Endometrial microvascular endothelial cells (primary cell): ENCODE data around the gene R3HDM4. TPM values are rescaled to one million over a fixed set of nuclear protein-coding genes. Genes with fewer than 3 reads are reported as not detected.

Source experiments
- in situ Hi-C: cut with HindIII; loops from 2 replicates; pipeline ENCODE4 v1.10.0; 2017; ENCODE audit warnings: low sequenced_read_pairs, low pct_unique_long_range_greater_than_20kb; ENCODE audit errors: inconsistent ontology term
- total RNA-seq: library from RNA; depleted of rRNA; stranded (reverse); fragments of >200 nt; gene quantifications from one replicate; pipeline ENCODE4 v1.2.3, GENCODE V29; 2015; ENCODE audit errors: inconsistent ontology term

The R3HDM4 gene
- total RNA-seq, 1 donor from 2014 or later: 52.3 TPM

DNA sequence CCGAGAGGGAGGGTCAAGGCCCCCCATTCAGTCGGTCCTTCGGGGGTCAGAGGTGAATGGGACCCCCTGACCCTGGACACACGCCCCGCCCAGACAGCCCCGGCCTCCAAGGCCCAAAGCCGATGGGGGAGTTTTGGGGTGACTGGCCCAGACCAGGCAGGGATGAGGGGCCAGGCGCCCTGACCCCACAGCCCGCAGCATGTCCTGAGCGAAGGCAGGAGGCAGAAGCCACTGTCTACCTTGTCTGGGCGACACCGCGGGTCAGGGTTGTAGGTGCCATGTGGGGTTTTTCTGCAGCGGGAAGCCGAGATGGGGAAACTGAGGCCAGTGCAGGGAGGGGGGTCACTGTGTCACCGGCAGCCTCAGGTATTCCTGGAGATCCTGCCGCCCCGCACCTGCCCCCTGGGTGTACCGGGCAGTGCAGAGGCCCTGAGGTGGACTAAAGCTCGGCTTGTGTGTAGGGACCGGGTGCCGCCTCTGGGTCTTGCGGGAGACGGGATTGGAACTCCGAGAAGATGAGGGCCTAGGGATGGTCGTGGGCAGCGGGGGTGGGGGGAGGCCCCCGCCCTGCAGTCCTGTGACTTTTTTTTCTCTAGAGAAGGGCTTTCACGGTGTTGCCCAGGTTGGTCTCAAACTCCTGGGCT, 21.3 kb upstream of the R3HDM4 start:
- in situ Hi-C loops: no loop called here

DNA sequence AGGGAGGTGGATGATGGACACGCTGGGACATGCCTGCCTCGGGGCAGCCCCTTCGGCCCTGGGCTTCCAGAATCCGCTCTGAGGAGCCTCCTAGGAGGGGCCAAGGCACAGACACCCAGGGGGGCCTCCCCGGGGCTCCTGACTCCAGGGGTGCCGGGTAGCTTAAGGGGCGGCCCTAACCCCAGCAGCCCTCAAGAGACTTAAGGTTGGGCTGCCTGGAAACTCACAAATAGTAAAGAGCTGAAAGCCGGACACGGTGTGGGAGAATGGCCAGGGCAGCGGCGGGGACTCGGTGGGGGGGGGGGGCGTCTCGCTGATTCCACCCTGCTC, 20.5 kb upstream of the R3HDM4 start:
- in situ Hi-C loops: no loop called here

DNA sequence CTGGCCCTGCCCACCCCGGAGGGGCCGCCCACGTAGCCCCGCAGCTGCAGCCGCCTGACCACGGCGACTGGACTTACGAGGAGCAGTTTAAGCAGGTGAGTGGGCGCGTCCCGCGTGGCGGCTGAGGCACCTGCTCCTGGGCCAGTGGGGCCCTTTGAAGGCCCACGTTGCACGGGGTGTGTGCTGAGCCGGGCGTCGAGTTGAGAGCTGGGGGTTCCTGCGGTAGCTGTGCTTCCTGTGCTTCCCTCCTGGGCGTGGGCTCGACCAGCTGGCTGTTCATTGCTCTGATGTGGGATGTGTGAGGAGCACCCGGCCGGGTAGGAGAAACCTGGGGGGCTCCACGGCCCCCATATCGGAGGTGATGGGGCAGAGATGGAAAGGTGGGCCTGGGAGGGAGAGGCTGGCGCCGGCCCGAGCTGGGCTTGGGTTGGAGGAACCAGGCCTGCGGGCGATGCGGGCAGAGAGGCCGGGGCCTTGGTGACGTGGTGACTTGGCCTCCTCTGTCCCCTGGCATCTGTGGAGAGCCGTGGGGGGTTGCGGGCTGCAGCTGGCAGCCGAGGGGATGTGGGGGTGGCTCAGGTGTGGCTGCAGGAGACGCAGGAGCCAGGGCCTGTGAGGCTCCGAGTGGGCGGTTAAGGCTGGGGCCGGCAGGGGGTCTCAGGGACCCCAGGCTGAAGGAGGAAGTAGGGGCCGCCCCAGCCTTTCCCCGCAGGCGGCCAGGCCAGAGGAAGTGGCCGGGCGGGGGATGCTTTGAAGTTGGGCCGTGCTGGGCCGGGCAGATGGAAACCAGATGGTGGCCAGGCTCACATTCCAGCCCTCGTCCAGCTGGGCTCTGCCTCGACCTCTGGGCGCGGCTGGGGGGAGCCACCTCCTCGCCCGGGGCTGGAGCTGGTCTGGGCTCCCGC, 19.9 kb upstream of the R3HDM4 start:
- in situ Hi-C loops: no loop called here

DNA sequence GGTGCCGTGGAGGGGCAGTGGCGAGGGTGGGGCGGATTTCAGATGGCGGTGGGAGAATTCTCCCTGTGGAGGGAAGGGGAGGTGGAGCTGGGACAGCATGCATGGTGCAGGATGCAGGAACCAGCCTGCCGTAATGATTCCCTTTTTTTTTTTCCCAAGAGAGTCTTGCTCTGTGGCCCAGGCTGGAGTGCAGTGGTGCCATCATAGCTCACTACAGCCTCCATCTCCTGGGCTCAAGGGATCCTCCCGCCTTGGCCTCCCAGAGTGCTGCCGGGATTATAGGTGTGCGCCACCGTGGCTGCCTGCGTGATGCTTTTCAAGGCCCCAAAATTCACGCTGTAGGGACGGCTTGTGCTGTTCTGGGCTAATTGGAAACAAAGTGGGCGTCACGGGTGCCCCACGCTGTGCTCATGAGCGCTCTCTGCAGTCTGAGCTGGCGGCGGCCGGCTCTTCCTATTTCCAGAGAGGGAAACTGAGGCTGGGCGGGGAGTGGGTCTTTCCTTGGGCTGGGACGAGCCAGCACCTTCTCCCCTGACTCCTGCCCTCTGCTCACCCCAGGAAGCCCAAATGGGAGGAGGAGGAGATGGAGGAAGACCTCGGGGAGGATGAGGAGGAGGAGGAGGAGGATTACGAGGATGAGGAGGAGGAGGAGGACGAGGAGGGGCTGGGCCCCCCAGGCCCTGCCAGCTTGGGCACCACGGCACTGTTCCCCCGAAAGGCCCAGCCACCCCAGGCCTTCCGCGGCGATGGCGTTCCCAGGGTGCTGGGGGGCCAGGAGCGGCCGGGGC, 19.0 kb upstream of the R3HDM4 start:
- in situ Hi-C loops: no loop called here

DNA sequence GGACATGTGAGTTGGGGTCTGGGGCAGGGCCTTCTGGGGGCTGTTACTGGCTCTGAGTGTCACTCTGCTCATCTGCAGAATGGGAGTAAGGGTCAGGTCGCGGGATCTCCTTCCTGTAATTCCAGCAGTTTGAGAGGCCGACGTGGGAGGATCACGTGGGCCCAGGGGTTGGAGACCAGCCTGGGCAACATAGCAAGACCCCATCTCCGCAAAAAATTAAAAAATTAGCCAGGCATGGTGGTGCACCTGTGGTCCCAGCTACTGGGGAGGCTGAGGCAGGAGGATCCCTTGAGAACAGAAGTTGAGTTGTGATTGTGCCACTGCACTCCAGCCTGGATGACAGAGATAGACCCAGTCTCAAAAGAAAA, 16.9 kb upstream of the R3HDM4 start:
- in situ Hi-C loops: no loop called here

DNA sequence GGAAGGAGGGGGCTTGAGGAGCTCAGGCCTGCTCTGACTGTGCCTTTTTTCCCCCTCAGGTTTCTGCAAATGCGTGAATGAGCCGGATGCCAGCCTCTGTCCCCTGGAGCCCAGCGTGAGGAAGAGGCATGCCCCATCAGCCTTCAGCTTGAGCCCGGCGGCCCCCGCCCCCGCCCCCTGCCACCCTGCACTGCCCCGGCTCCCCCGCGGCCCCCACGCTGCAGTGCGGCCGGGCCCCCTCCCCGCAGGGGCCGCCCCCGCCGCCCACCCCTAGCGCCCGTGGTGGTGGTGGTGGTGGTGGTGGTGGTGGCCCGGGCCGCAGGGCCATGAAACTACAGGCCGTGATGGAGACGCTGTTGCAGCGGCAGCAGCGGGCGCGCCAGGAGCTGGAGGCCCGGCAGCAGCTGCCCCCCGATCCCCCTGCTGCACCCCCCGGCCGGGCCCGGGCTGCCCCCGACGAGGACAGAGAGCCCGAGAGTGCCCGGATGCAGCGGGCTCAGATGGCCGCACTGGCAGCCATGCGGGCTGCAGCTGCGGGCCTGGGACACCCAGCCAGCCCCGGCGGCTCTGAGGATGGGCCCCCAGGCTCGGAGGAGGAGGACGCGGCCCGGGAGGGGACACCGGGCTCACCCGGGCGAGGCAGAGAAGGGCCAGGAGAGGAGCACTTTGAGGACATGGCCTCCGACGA, 16.3 kb upstream of the R3HDM4 start:
- in situ Hi-C loops: no loop called here

DNA sequence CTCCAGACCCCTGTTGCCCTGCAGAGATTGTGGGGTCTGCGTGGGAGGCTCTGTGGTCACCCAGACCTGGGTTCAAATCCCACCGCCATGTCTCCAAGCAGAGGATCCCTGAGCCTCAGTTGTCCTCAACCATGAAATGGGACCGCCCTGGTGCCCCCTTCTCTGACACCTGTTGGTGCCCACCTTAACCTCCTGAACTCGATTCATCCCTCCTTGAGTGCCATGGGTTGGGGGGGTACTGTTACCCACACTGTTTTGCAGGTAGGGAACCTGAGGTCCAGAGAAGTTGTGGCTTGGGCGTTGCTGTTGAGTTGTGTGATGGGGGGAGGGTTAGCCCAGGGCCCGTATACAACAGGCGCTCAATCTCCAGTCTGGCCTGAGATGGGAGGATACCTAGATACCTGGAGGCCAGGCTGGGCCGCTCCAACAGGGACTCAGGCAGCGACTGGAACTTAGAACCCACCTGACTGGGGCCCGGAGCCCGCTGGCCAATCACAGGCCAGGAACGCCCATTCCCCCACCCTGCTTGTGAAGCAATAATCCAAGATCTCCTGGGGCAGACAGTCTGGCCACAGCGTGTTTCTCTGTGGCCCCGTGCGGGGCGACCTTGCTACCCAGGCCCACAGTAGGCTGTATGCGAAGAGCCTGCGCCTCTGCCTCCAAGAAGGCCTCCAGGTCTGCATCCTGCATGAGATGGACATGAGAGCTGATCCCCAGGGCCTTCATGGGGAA, 15.6 kb upstream of the R3HDM4 start:
- in situ Hi-C loops: no loop called here

DNA sequence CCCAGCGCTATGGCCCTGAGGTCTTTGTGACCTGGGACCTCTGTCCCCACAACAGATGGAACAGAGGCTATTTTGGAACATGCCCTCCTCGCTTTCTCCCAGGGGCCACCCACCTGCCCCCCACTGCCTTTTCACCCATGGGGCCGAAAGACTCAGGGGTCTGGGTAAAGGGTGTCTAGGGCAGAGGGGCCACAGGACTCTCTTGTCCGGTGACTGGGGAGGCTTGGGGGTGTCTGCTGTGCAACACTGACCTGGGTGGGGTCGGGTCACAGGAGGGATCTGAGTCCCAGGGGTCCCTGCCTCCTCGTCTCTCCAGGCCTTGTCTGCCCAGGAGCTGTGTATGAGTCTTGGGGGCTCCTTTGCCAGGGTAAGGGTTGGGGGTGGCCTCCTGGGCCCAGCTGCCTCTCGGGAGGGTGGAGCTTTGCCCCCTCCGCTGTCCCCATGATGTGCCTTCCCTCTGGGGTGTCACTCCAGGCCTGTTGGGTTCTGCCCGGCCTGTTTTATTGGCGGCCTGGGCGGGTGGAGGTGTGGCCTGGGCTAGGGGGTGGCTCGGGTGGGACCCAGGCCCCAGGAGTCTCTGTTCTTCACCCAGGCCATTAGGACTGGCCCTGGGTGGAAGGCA, 14.9 kb upstream of the R3HDM4 start:
- in situ Hi-C loops: no loop called here

DNA sequence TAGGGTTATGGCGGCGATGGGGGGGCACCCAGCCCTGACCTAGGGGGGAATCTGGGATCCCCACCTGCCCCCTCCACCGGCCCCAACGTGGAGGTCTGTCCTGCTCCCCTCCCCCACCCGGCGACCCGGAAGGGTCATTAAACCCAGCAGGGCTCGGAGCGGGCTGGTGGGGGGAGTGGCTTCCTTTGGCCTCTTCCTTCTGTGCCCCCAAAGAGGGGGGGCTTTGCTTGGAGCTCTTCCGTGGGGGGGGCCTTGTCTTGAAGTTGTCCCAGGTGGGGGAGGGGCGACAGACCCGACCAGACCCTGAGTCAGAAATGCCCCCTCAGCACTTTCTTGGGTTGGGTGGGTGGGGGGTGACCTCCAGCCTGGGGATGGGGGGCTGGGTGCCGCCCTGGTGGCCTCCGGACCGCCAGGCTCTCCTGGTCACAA, 14.3 kb upstream of the R3HDM4 start:
- in situ Hi-C loops: no loop called here

DNA sequence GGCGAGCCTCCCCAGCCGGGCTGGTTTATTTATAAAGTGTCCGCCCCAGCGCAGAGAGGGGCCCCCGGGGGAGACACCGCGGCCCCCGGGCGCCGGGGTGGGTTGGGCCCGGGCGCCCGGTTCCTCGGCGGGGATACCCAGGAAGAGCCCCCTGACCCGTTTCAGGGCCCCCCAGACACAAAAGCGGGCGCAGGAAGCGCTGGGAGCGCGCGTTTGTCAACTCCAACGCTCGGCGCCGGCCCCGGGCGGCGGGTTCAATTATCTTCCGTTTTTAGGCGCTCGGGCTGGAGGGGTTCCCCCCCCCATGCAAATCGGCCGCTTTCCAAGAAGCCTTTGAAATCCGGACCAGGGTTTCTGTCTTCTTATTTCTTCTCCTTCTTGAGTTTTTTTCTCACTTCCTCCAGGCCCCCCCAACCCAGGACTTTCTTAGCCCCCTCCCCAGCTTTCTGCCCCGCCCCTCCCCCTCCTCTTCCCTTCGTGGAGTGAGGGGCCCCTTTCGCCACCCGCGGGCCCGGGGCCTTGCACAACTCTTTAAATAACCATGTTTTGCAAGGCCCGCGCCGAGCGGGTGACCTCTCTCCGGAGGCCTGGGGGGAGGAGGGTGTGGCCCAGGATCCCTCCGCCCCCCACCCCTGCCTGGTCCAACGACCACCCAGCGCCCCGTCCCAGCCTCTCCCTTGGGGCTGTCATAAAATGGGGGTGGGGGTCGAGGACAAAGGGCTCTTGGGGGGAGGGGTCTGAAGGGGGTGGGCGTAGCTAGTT, 13.8 kb upstream of the R3HDM4 start:
- in situ Hi-C loops: no loop called here

DNA sequence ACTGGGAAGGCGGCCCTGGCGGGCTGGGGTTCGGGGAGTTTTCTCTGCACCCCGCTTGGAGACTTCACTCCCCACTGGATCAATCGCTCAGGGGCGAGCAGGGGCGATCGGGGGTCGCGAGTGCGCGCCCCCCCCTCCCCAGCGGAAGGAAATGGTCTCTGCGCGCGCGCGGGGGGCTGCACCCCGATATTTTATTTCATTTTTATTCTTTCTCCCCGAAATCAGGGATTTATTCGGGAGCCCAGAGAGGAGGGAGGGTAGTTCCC, 13.2 kb upstream of the R3HDM4 start:
- in situ Hi-C loops: no loop called here

DNA sequence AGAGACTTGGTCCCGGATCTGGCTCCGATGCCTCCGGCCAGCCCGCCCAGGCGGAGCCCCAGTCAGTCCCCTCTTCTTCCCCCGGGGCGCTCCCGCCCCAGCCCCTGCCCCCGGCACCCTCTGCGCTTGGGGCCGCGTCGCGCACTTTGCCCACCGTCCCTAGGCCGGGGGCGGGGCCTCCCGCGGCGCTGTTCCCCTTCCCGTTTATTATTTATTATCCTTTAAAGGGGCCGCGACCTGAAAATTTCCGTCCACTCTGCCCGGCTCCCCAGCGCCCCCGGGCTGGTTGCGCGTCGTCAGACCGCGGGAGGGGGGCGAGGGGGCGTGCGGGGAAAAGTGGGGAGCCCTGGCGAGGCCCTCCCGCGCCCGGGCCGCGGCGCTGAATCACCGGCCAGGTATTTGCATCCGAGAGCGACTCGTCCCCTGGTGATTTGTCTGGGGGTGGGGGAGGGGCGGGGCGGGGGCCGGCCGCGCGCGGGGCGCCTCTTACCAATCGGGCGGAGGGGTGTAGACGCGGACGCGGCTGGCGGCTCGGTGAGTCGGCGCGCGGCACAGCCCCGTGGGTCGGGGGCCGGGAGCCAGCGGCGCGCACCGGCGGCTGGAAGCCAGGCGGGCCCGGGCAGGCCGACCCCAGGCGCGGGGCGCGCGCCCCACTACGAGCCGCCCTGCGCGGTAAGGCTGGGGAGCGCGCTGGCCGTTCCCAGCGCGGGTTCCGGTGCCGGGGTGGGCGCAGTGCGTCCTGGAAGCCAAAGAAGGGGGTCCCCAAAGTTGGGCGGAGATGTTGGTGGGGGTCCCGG, 12.7 kb upstream of the R3HDM4 start, which contains the start of gene ARID3A:
Gene ARID3A, plus strand, starts transcription at position 510 of the 797 bp plus-strand sequence. CDS start 3,494 bp downstream, outside the sequence.
- in situ Hi-C loops: no loop called here

DNA sequence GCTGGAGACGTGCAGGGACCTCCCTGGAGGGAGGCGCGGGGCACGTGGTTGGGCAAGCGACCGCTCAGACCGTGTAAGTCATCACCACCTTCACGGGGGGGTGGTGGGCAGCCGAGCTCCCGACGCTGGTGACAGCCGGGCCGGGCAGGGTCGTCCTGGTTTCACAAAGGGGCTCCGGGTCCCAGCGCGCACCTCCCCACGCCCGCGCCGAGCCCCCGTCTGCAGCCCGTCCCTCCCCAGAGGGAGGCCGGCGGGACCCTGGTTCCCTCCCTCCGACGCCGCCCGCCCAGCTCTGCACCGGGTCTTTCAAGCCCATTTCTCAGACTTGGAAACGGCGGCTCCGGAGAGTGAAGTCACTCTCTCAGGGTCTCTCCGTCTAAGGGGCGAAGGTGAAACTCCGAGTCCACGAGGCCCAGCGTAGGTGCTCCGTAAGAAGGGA, 12.1 kb upstream of the R3HDM4 start:
- in situ Hi-C loops: no loop called here

DNA sequence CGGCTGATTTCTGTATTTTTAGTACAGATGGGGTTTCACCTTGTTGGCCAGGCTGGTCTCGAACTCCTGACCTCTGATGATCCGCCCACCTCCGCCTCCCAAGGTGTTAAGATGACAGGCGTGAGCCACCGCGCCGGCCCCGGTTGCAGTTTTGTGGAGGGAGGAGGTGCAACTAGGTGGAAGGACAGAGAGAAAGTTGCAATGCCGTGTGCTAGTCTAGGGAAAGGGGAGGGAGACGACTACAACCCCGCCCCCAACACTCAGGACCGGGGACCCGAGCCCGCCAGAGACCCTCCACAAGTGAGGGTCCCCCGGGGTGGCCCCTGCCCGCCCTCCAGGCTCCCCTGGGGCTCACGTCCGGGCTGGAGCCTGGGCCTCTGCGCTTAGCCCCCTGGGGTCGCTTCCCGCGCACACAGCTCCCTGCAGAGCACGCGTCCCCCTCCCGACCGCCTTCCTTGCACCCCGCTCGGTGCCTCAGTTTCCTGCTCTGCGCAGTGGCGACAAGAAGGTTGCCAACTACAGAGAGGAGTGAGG, 11.6 kb upstream of the R3HDM4 start:
- in situ Hi-C loops: no loop called here

DNA sequence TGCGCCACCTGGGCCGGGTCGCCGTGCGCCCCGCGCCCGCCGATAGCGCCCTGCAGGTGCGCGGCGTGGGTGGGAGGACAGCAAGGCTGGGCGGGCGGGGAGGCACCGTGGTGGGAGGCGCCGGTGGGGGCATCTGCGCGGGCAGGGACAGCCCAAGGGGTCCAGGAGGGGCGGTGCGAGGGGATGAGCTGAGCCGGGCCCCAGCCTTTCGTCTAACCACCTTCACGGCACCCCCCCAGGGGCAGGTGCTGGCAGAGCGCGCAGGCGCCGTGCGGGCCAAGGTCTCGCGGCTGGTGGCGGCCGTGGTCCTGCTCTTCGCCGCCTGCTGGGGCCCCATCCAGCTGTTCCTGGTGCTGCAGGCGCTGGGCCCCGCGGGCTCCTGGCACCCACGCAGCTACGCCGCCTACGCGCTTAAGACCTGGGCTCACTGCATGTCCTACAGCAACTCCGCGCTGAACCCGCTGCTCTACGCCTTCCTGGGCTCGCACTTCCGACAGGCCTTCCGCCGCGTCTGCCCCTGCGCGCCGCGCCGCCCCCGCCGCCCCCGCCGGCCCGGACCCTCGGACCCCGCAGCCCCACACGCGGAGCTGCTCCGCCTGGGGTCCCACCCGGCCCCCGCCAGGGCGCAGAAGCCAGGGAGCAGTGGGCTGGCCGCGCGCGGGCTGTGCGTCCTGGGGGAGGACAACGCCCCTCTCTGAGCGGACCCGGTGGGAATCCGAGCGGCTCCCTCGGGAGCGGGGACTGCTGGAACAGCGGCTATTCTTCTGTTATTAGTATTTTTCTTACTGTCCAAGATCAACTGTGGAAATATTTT, 7.2 kb upstream of the R3HDM4 start:
- in situ Hi-C loops: no loop called here
